Ishikawa (cell line): Measurements from ENCODE around the gene SSH2.
A peak's percentile ranks its signal among the peaks of the same experiment; 100 is the strongest.

ENCODE experiments used
- CEBPB ChIP-seq: IDR thresholded peaks from 2 replicates; pipeline ENCODE4 v1.6.1; 2012
- CREB1 ChIP-seq: IDR thresholded peaks from 2 replicates; pipeline ENCODE4 v1.6.1; 2012; ENCODE audit warnings: low read depth
- EGR1 ChIP-seq: IDR thresholded peaks from 2 replicates; pipeline ENCODE4 v1.6.1; 2012
- EP300 ChIP-seq: IDR thresholded peaks from 2 replicates; pipeline ENCODE4 v1.6.1; 2012; ENCODE audit warnings: borderline replicate concordance
- FOXM1 ChIP-seq: IDR thresholded peaks from 2 replicates; pipeline ENCODE4 v1.6.1; 2012; ENCODE audit warnings: low read depth, borderline replicate concordance
- NFIC ChIP-seq: IDR thresholded peaks from 2 replicates; pipeline ENCODE4 v1.6.1; 2012
- RAD21 ChIP-seq: IDR thresholded peaks from 2 replicates; pipeline ENCODE4 v1.6.1; 2012; ENCODE audit warnings: low read depth
- TAF1 ChIP-seq: IDR thresholded peaks from 2 replicates; pipeline ENCODE4 v1.6.1; 2012; ENCODE audit warnings: low read depth, mild to moderate bottlenecking
- TCF12 ChIP-seq: IDR thresholded peaks from 2 replicates; pipeline ENCODE4 v1.6.1; 2012; ENCODE audit warnings: low read depth
- TEAD4 ChIP-seq: IDR thresholded peaks from 2 replicates; pipeline ENCODE4 v1.6.1; 2012
- YY1 ChIP-seq: IDR thresholded peaks from 2 replicates; pipeline ENCODE4 v1.6.1; 2012; ENCODE audit warnings: low read depth
- ZBTB7A ChIP-seq: IDR thresholded peaks from 2 replicates; pipeline ENCODE4 v1.6.1; 2012; ENCODE audit warnings: low read depth
- TF ChIP-seq, protein P1 (sequence below): IDR thresholded peaks from 2 replicates; pipeline ENCODE4 v1.6.1; 2012
- TF ChIP-seq, protein P2 (sequence below): IDR thresholded peaks from 2 replicates; pipeline ENCODE4 v1.6.1; 2012
- TF ChIP-seq, protein P3 (sequence below): IDR thresholded peaks from 2 replicates; pipeline ENCODE4 v1.6.1; 2012; ENCODE audit warnings: low read depth, mild to moderate bottlenecking

SSH2 gene

DNA sequence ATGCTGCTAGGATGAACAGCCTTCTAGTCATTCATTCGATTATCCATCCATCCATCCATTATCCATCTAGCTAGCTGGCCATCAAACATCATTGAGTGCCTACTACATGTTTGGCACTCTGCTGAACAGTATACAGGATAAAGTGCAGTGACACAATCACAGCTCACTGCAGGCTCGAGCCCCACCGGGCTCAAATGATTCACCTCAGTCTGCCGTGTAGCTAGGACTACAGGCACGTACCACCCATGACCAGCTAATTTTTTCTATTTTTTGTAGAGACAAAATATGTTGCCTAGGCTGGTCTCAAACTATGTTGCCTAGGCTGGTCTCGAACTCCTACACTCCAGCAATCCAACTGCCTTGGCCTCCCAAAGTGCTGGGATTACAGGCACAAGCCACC, 50.0 kb downstream of the SSH2 start:
- no peak for TF ChIP-seq TAF1
- no peak for TF ChIP-seq NFIC
- TF ChIP-seq YY1: no peak

DNA sequence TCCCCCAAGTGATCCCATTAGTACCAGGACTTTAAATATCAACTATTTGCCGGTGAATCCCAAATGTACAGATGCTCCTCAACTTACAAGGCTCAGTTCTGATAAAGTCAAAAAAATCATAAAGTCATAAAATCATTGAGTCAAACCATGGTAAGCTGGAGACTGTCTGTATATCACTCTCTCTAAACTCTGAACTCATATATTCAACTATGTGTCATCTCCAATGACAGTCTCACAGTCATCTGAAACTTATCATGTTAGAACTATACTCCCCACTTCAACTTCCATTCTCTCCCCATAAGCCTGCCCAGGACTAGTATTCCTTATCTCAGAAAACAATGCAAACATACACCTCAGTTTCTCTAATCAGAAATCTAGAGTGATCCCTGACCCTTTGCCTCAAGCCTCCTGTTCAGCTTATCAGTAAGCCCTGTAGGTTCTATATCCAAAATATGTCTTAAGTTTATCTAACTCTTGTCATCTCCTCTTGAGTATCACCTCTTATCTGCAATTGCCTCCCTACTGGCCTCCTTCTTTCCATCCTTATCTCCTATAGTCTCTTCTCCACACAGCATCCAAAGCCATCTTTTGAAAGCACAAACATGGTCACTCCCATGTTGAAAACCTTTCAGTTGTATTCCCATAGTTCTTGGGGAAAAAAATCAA, 55.0 kb downstream of the SSH2 start:
- TF ChIP-seq, protein P1, sequence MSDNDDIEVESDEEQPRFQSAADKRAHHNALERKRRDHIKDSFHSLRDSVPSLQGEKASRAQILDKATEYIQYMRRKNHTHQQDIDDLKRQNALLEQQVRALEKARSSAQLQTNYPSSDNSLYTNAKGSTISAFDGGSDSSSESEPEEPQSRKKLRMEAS: no peak
- TF ChIP-seq YY1 (no peak), FOXM1 (no peak), NFIC (no peak), EP300 (no peak), TEAD4 (no peak), CEBPB (no peak), RAD21 (no peak), TCF12 (no peak), ZBTB7A (no peak), EGR1 (no peak), CREB1 (no peak), TAF1 (no peak)
- TF ChIP-seq, protein P2, sequence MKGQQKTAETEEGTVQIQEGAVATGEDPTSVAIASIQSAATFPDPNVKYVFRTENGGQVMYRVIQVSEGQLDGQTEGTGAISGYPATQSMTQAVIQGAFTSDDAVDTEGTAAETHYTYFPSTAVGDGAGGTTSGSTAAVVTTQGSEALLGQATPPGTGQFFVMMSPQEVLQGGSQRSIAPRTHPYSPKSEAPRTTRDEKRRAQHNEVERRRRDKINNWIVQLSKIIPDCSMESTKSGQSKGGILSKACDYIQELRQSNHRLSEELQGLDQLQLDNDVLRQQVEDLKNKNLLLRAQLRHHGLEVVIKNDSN: no peak
- TF ChIP-seq, protein P3, sequence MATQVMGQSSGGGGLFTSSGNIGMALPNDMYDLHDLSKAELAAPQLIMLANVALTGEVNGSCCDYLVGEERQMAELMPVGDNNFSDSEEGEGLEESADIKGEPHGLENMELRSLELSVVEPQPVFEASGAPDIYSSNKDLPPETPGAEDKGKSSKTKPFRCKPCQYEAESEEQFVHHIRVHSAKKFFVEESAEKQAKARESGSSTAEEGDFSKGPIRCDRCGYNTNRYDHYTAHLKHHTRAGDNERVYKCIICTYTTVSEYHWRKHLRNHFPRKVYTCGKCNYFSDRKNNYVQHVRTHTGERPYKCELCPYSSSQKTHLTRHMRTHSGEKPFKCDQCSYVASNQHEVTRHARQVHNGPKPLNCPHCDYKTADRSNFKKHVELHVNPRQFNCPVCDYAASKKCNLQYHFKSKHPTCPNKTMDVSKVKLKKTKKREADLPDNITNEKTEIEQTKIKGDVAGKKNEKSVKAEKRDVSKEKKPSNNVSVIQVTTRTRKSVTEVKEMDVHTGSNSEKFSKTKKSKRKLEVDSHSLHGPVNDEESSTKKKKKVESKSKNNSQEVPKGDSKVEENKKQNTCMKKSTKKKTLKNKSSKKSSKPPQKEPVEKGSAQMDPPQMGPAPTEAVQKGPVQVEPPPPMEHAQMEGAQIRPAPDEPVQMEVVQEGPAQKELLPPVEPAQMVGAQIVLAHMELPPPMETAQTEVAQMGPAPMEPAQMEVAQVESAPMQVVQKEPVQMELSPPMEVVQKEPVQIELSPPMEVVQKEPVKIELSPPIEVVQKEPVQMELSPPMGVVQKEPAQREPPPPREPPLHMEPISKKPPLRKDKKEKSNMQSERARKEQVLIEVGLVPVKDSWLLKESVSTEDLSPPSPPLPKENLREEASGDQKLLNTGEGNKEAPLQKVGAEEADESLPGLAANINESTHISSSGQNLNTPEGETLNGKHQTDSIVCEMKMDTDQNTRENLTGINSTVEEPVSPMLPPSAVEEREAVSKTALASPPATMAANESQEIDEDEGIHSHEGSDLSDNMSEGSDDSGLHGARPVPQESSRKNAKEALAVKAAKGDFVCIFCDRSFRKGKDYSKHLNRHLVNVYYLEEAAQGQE: no peak

DNA sequence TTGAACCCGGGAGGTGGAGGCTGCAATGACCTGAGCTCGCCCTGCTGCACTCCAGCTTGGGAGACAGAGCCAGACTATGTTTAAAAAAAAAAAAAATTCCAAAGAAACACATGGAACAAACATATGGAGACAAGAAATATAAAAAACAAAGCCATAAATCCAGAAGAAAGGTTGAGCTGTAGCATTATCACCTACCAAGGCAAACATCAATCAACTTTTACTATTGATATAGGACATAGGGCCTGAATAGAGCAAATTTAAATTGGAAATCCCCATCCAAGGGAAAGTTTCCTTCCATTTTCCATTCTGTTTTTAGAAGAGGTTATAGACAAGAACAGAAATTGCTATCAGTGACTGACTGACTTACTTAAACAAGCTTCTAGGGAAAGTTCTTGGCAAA, 56.6 kb downstream of the SSH2 start:
- TF ChIP-seq, protein P3: no peak
- no peak for TF ChIP-seq TAF1
- no peak for TF ChIP-seq YY1
- TF ChIP-seq EP300: no peak
- TF ChIP-seq FOXM1: no peak
- no peak for TF ChIP-seq CREB1
- no peak for TF ChIP-seq NFIC
- TF ChIP-seq, protein P1: no peak
- TF ChIP-seq ZBTB7A: no peak
- TF ChIP-seq TEAD4: no peak
- no peak for TF ChIP-seq CEBPB
- no peak for TF ChIP-seq EGR1
- TF ChIP-seq TCF12: no peak

DNA sequence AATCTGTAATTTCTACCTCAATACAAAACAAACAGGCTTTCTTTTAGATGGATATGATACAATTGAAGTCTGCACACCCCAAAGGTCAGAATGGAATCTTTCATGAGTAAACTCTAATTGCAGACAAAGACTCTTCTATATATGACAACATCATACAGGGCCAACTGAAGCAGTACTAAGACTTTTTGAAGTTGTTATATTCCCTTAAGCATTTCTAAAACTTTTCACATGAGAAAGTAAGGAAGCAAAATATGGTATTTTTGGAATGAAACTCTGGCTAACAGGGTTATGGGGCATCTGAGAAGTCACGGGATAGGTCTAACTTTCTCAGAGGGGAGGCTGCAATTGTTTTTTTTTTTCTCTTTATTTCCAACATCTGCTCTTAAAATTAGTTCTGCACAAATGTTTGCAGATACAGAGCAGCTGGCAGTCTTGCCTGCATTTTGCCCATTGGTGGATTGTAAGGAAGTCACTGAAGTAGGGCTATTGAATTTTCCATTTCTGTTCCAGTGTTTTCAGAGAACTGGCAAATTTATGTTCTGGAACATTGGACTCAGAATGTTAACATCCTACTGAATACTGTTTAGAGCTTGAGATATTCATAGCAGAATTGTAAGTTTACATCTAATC, 59.1 kb downstream of the SSH2 start:
- TF ChIP-seq EP300: no peak
- TF ChIP-seq TEAD4: no peak
- no peak for TF ChIP-seq NFIC
- TF ChIP-seq, protein P1: no peak
- TF ChIP-seq TCF12: no peak
- TF ChIP-seq TAF1: no peak
- TF ChIP-seq EGR1: no peak

DNA sequence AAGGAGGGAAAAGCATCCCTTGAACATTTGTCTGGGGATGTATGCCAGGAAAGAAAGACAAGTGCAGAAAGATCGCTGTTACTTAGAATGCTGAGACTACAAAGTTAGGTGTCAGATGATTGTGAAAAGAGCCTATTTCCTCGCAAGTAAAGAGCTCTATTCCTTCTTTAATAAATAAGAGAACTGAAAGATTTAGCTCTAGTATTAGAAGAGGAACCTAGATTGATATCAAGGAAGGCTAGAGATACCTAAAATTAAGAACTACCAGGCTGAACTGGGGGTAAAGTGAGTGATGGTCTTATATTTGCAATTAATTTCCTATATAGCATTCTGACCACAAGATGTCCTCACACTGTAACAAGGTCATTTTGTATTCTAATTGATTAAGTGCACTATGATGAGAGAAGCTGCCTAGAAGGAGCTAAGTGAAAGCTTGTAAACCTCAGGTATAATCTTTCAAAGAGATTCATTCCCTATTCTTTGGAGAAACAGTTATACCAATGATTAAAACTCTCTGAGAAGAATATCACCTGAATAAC, 62.3 kb downstream of the SSH2 start:
- TF ChIP-seq NFIC: no peak
- TF ChIP-seq CREB1: no peak
- TF ChIP-seq, protein P3: no peak
- no peak for TF ChIP-seq TEAD4
- peak; percentile 33; the same call in 1 of the 2 replicates for TF ChIP-seq RAD21
- TF ChIP-seq TCF12: no peak
- no peak for TF ChIP-seq CEBPB
